Measurements from ENCODE around the gene ZNF77. TPM values are rescaled to one million over a fixed set of nuclear protein-coding genes. Genes with fewer than 3 reads are reported as not detected.
A peak's percentile ranks its signal among the peaks of the same experiment; 100 is the strongest.

The ZNF77 gene
- total and polyA plus RNA-seq, 8 donors = 3.4 to 10.3 (median 9.3) TPM

- H3K4me1 ChIP-seq = peaks cover 4 to 23% of the 10 kb centered on the region in 2 donors
- peak overlapping the region; percentile 91 to 93 for H3K27ac ChIP-seq
- ATAC-seq (peak; percentile 93), DNase-seq (peak; percentile 98 to 100 (median 100))
- H3K27me3 ChIP-seq = no peaks in the 10 kb centered on the region
- H3K9me3 ChIP-seq = no peaks in the 10 kb centered on the region
- intact Hi-C loops (cut with DNase I) = loop anchor here in 1 of 2 donors (10.0 kb wide), 1 partner anchor 214 kb away; no protein-coding TSS in a partner anchor
- peak overlapping the region; percentile 77 to 88 for H3K4me3 ChIP-seq
- TF ChIP-seq, protein P1, sequence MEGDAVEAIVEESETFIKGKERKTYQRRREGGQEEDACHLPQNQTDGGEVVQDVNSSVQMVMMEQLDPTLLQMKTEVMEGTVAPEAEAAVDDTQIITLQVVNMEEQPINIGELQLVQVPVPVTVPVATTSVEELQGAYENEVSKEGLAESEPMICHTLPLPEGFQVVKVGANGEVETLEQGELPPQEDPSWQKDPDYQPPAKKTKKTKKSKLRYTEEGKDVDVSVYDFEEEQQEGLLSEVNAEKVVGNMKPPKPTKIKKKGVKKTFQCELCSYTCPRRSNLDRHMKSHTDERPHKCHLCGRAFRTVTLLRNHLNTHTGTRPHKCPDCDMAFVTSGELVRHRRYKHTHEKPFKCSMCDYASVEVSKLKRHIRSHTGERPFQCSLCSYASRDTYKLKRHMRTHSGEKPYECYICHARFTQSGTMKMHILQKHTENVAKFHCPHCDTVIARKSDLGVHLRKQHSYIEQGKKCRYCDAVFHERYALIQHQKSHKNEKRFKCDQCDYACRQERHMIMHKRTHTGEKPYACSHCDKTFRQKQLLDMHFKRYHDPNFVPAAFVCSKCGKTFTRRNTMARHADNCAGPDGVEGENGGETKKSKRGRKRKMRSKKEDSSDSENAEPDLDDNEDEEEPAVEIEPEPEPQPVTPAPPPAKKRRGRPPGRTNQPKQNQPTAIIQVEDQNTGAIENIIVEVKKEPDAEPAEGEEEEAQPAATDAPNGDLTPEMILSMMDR (IDR thresholded peaks at IDR 0.05) = no peak
- no peaks in the 10 kb centered on the region for H3K36me3 ChIP-seq
These were observed 5.7 kb upstream of the ZNF77 start for GRCh38 chr19:2950286-2951124.

DNA sequence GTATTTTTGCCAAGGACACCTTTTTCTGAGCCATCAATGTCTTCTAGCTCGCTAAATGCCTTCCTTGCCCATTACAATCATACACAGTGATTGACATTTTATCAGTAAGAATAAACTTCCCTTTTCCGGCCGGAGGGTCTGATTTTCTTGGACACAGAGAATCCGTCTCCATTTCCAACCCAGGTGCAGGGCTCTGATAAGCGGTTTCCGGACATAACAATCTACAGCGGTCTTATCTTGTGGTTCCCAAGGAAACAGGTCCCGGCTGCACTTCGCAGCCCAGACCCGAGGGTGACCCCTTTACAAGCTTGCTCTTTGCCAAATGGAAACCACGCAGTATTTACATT is 5.1 kb upstream of the ZNF77 start:
- Histone ChIP-seq H3K4me3 (peak overlapping the region; percentile 77 to 88), H3K36me3 (no peaks in the 10 kb centered on the region), H3K27ac (peak overlapping the region; percentile 91 to 93), H3K27me3 (no peaks in the 10 kb centered on the region), H3K4me1 (peaks cover 4 to 27% of the 10 kb centered on the region in 2 donors), H3K9me3 (no peaks in the 10 kb centered on the region)
- TF ChIP-seq, protein P1 (IDR thresholded peaks at IDR 0.05) = no peak
- ATAC-seq (peak; percentile 2), DNase-seq (peak in 2 of 4 donors; percentile 51 to 77)
- intact Hi-C loops (cut with DNase I) = loop anchor here in 1 of 2 donors (10.0 kb wide), 1 partner anchor 215 kb away; no protein-coding TSS in a partner anchor

DNA sequence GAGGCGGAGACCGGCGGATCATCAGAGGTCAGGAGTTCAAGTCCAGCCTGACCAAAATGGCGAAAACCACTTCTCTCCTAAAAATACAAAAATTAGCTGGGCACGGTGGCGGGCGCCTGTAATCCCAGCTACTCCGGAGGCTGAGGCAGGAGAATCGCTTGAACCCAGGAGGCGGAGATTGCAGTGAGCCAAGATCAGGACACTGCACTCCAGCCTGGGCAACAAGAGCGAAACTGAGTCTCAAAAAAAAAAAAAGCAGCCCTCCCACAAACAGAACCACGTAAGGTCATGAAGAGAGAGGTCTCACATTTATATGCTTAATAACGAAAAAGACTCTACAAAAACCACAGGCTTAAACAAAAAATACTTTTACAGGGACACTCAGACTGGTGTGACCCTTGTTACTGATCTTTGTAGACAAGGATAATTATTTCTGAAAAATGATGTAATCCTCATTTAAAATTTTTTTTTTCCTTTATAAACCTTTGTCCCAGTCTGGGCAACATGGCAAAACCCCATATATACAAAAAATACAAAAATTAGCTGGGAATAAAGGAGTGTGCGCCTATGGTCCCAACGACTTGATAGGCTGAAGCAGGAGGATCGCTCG is 909 bp upstream of the ZNF77 start:
- H3K27me3 ChIP-seq = no peaks in the 10 kb centered on the region
- peak overlapping the region; percentile 71 to 96 for H3K4me3 ChIP-seq
- no peaks in the 10 kb centered on the region for H3K9me3 ChIP-seq
- H3K4me1 ChIP-seq = peaks cover 4 to 42% of the 10 kb centered on the region in 2 donors
- TF ChIP-seq, protein P1 (IDR thresholded peaks at IDR 0.05) = no peak
- DNase-seq (no peak), ATAC-seq (no peak)
- no peaks in the 10 kb centered on the region for H3K36me3 ChIP-seq
- H3K27ac ChIP-seq = peak overlapping the region; percentile 86
- intact Hi-C loops (cut with DNase I) = no loop called here

DNA sequence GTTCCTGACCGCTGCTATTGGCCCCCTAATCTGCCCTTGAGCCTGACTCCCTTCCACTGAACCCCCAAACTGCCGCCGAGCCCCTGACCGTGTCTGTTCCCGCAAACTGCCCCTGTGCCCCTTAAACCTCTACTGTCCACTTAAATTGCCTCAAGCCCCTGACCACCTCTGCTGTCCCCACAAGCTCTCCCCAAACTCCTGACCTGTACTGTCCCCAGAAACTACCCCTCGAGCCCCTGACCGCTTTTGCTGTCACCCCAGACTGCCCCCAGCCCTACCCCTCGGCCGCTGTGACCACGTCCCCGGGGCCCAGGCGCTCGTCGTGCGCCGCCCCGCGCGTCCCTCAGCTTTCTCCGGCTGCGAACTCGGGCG is 382 bp downstream of the ZNF77 start:
- Histone ChIP-seq H3K4me1 (peaks cover 4 to 36% of the 10 kb centered on the region in 2 donors), H3K4me3 (peak overlapping the region; percentile 71 to 96), H3K9me3 (no peaks in the 10 kb centered on the region), H3K27me3 (no peaks in the 10 kb centered on the region), H3K27ac (peak overlapping the region; percentile 86), H3K36me3 (peaks cover 0 to 3% of the 10 kb centered on the region in 2 donors)
- ATAC-seq = no peak
- no peak for DNase-seq
- intact Hi-C loops (cut with DNase I) = no loop called here
- TF ChIP-seq, protein P1 (IDR thresholded peaks at IDR 0.05) = no peak
